Activated T-helper 17 cell treated with anti-CD3 and anti-CD28 coated beads, Interleukin-2, amount 50 U/mL, for 72 hours (primary cell): ENCODE results near the gene REEP6. TPM values are rescaled to one million over a fixed set of nuclear protein-coding genes. Genes with fewer than 3 reads are reported as not detected.

ENCODE experiments used
- ATAC-seq: fragments of 150-1000 bp; cut with Tn5 transposase; replicated peaks from 2 replicates; pipeline ENCODE4 v1.10.0; 2021; ENCODE audit warnings: mild to moderate bottlenecking, moderate library complexity
- H3K27ac Mint-ChIP-seq: one replicate; pipeline ENCODE4 v1.8.0; 2022; ENCODE audit warnings: mixed read lengths
- H3K27me3 Mint-ChIP-seq: one replicate; pipeline ENCODE4 v1.8.0; 2022; ENCODE audit warnings: mixed read lengths
- H3K36me3 Mint-ChIP-seq: one replicate; pipeline ENCODE4 v1.8.0; 2022; ENCODE audit warnings: low read depth, mild to moderate bottlenecking, mixed read lengths
- H3K4me1 Mint-ChIP-seq: one replicate; pipeline ENCODE4 v1.8.0; 2022; ENCODE audit warnings: mixed read lengths
- H3K4me3 Mint-ChIP-seq: one replicate; pipeline ENCODE4 v1.8.0; 2022; ENCODE audit warnings: mild to moderate bottlenecking, mixed read lengths
- H3K9me3 Mint-ChIP-seq: one replicate; pipeline ENCODE4 v1.8.0; 2022; ENCODE audit warnings: mixed read lengths
- total RNA-seq, 2 donors: library from RNA; stranded (reverse); gene quantifications; one replicate each; pipeline ENCODE4 v1.2.3, GENCODE V29; 2022

The REEP6 gene
- total RNA-seq, 2 donors from 2014 or later = 1.7 to 2.2 TPM

GRCh38 chr19:1501200-1501595 lies 10.2 kb downstream of the REEP6 start:
- Mint-ChIP-seq H3K9me3 (no peaks in the 10 kb centered on the region), H3K36me3 (no peaks in the 10 kb centered on the region), H3K4me3 (no peak overlapping the region), H3K27me3 (no peaks in the 10 kb centered on the region), H3K4me1 (peaks cover 2% of the 10 kb centered on the region), H3K27ac (no peak overlapping the region)
- ATAC-seq = no peak

GRCh38 chr19:1502433-1503088 lies 11.6 kb downstream of the REEP6 start:
- Mint-ChIP-seq H3K27me3 (no peaks in the 10 kb centered on the region), H3K27ac (no peak overlapping the region), H3K36me3 (no peaks in the 10 kb centered on the region), H3K9me3 (no peaks in the 10 kb centered on the region), H3K4me3 (peak overlapping the region; percentile 23), H3K4me1 (peaks cover 4% of the 10 kb centered on the region)
- no peak for ATAC-seq

GRCh38 chr19:1503089-1503924 lies 12.3 kb downstream of the REEP6 start:
- Mint-ChIP-seq H3K36me3 (no peaks in the 10 kb centered on the region), H3K27me3 (no peaks in the 10 kb centered on the region), H3K4me1 (peaks cover 4% of the 10 kb centered on the region), H3K4me3 (peak overlapping the region; percentile 23), H3K27ac (no peak overlapping the region), H3K9me3 (no peaks in the 10 kb centered on the region)
- peak; percentile 57 for ATAC-seq

- Mint-ChIP-seq H3K4me3 (no peak overlapping the region), H3K36me3 (no peaks in the 10 kb centered on the region), H3K9me3 (no peaks in the 10 kb centered on the region), H3K27ac (no peak overlapping the region), H3K27me3 (no peaks in the 10 kb centered on the region), H3K4me1 (peaks cover 4% of the 10 kb centered on the region)
- no peak for ATAC-seq
Measured at GRCh38 chr19:1503925-1504773, 13.2 kb downstream of the REEP6 start.

GRCh38 chr19:1505012-1505411 lies 14.0 kb downstream of the REEP6 start:
- no peak for ATAC-seq
- Mint-ChIP-seq H3K9me3 (no peaks in the 10 kb centered on the region), H3K4me3 (no peak overlapping the region), H3K27ac (no peak overlapping the region), H3K36me3 (no peaks in the 10 kb centered on the region), H3K27me3 (no peaks in the 10 kb centered on the region), H3K4me1 (peaks cover 4% of the 10 kb centered on the region)

- no peaks in the 10 kb centered on the region for H3K9me3 Mint-ChIP-seq
- H3K4me3 Mint-ChIP-seq = no peak overlapping the region
- H3K27me3 Mint-ChIP-seq = no peaks in the 10 kb centered on the region
- H3K36me3 Mint-ChIP-seq = no peaks in the 10 kb centered on the region
- ATAC-seq = no peak
- H3K4me1 Mint-ChIP-seq = peaks cover 4% of the 10 kb centered on the region
- no peak overlapping the region for H3K27ac Mint-ChIP-seq
Measured at GRCh38 chr19:1505991-1506881, 15.3 kb downstream of the REEP6 start.

GRCh38 chr19:1507192-1507660 lies 16.2 kb downstream of the REEP6 start:
- ATAC-seq = no peak
- peak overlapping the region; percentile 79 for H3K27ac Mint-ChIP-seq
- H3K4me1 Mint-ChIP-seq = peaks cover 4% of the 10 kb centered on the region
- H3K4me3 Mint-ChIP-seq = peak overlapping the region; percentile 82
- no peaks in the 10 kb centered on the region for H3K36me3 Mint-ChIP-seq
- H3K9me3 Mint-ChIP-seq = no peaks in the 10 kb centered on the region
- no peaks in the 10 kb centered on the region for H3K27me3 Mint-ChIP-seq

GRCh38 chr19:1507763-1508506 lies 17.0 kb downstream of the REEP6 start:
- Mint-ChIP-seq H3K9me3 (no peaks in the 10 kb centered on the region), H3K4me1 (peaks cover 4% of the 10 kb centered on the region), H3K36me3 (no peaks in the 10 kb centered on the region), H3K27ac (peak overlapping the region; percentile 79), H3K27me3 (no peaks in the 10 kb centered on the region), H3K4me3 (peak overlapping the region; percentile 82)
- peak; percentile 94 for ATAC-seq

- no peak overlapping the region for H3K27ac Mint-ChIP-seq
- peaks cover 4% of the 10 kb centered on the region for H3K4me1 Mint-ChIP-seq
- H3K9me3 Mint-ChIP-seq = no peaks in the 10 kb centered on the region
- no peaks in the 10 kb centered on the region for H3K27me3 Mint-ChIP-seq
- H3K4me3 Mint-ChIP-seq = peak overlapping the region; percentile 33
- H3K36me3 Mint-ChIP-seq = no peaks in the 10 kb centered on the region
- no peak for ATAC-seq
Measured at GRCh38 chr19:1508507-1508856, 17.5 kb downstream of the REEP6 start.

- no peak overlapping the region for H3K4me3 Mint-ChIP-seq
- H3K27me3 Mint-ChIP-seq = no peaks in the 10 kb centered on the region
- no peaks in the 10 kb centered on the region for H3K36me3 Mint-ChIP-seq
- ATAC-seq = no peak
- no peak overlapping the region for H3K27ac Mint-ChIP-seq
- H3K4me1 Mint-ChIP-seq = peaks cover 4% of the 10 kb centered on the region
- H3K9me3 Mint-ChIP-seq = no peaks in the 10 kb centered on the region
Measured at GRCh38 chr19:1509602-1510441, 18.8 kb downstream of the REEP6 start.

- Mint-ChIP-seq H3K27ac (no peak overlapping the region), H3K4me1 (peaks cover 4% of the 10 kb centered on the region), H3K36me3 (no peaks in the 10 kb centered on the region), H3K27me3 (no peaks in the 10 kb centered on the region), H3K9me3 (no peaks in the 10 kb centered on the region), H3K4me3 (no peak overlapping the region)
- no peak for ATAC-seq
Measured at GRCh38 chr19:1510442-1510806, 19.4 kb downstream of the REEP6 start.

- Mint-ChIP-seq H3K36me3 (no peaks in the 10 kb centered on the region), H3K27me3 (no peaks in the 10 kb centered on the region), H3K4me1 (peaks cover 4% of the 10 kb centered on the region), H3K4me3 (no peak overlapping the region), H3K9me3 (no peaks in the 10 kb centered on the region), H3K27ac (no peak overlapping the region)
- ATAC-seq = no peak
Measured at GRCh38 chr19:1510807-1511206, 19.8 kb downstream of the REEP6 start.
